ENCODE measurements around the gene GGT5.
"Not testable (repeated sequence)": the region's sequence is repeated elsewhere in the genome, so short reads cannot be mapped to it uniquely, and the experiment has no call there.

GRCh38 chr22:24243417-24243816 is 1.5 kb downstream of the GGT5 start:
- not testable (repeated sequence) for TF ChIP-seq EZH2phosphoT487 (IDR thresholded peaks at IDR 0.05; ENCODE audit: low read depth, severe bottlenecking, unreplicated experiment); CTCF (IDR thresholded peaks at IDR 0.05; ENCODE audit: poor library complexity); EZH2 (IDR thresholded peaks at IDR 0.05; ENCODE audit: borderline replicate concordance)

Data from hepatocyte (in vitro differentiated cells).